Measurements from ENCODE around the gene ALG9.

- TF ChIP-seq POLR2A (IDR thresholded peaks at IDR 0.05) (no peak), CTCF (IDR thresholded peaks at IDR 0.05) (no peak)
These were observed 59.2 kb downstream of the ALG9 start for GRCh38 chr11:111812211-111812610.

Data from breast epithelium (tissue), 3 donors.